Gastrocnemius medialis (tissue), 4 donors: Measurements from ENCODE around the gene NRARP.

Experiments
- POLR2A ChIP-seq, 2 donors: fragments of 450-650 bp; IDR thresholded peaks; one replicate each; pipeline ENCODE4 v1.6.1; 2017; ENCODE audit warnings: antibody characterized with exemption in 2 of 2, mild to moderate bottlenecking in 2 of 2, moderate library complexity in 2 of 2
- TF ChIP-seq, protein P1 (sequence below), 5 experiments: fragments of 450-650 bp in 3 of 5; fragments of 200-600 bp in 2 of 5; sonication (generic) in 2 of 5; IDR thresholded peaks in 4 of 5; conservative IDR thresholded peaks in 1 of 5; 1 replicate in 4 of 5; 2 replicates in 1 of 5; pipeline ENCODE4 v1.5.1; 2016 to 2019; ENCODE audit warnings: antibody characterized with exemption in 5 of 5, mild to moderate bottlenecking in 3 of 5, moderate library complexity in 3 of 5

DNA sequence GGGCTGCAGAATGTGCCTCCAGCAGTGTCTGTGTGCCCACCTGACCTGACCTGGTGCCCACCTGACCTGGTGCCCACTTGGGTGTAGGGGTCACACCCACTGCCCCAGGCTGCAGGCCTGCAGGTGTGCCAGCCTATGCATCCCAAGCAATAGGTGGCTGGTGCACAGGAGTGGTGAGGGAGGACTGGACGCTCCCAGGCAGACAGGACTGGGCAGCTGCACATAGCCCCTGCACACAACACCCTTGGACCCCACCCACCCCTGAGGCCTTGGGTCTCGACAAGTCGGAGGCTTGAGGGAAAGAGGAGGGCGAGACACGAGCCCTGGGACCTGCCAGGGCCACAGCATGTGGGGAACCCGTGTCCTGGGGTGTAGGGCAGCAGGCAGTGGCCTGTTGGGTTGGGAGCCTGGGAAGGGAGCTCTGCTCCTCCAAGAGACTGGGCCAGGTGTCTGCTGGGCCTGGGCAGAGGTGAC, 10.8 kb upstream of the NRARP start:
- TF ChIP-seq POLR2A (IDR thresholded peaks at IDR 0.05), result no peak
- TF ChIP-seq, protein P1, sequence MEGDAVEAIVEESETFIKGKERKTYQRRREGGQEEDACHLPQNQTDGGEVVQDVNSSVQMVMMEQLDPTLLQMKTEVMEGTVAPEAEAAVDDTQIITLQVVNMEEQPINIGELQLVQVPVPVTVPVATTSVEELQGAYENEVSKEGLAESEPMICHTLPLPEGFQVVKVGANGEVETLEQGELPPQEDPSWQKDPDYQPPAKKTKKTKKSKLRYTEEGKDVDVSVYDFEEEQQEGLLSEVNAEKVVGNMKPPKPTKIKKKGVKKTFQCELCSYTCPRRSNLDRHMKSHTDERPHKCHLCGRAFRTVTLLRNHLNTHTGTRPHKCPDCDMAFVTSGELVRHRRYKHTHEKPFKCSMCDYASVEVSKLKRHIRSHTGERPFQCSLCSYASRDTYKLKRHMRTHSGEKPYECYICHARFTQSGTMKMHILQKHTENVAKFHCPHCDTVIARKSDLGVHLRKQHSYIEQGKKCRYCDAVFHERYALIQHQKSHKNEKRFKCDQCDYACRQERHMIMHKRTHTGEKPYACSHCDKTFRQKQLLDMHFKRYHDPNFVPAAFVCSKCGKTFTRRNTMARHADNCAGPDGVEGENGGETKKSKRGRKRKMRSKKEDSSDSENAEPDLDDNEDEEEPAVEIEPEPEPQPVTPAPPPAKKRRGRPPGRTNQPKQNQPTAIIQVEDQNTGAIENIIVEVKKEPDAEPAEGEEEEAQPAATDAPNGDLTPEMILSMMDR (IDR thresholded peaks at IDR 0.05 in 4 of 5, conservative IDR thresholded peaks at IDR 0.05 in 1 of 5), result no peak
